Endodermal cell (in vitro differentiated cells): ENCODE results near the gene DCTD. TPM values are rescaled to one million over a fixed set of nuclear protein-coding genes. Genes with fewer than 3 reads are reported as not detected.

Source experiments
- DNase-seq: peaks from one replicate; pipeline ENCODE4 v3.0.0-alpha.2; 2017
- H3K27ac ChIP-seq: 2 replicates; pipeline ENCODE4 v1.5.1; 2013; ENCODE audit warnings: mild to moderate bottlenecking, low read depth, low read length, moderate library complexity
- H3K27me3 ChIP-seq: 2 replicates; pipeline ENCODE4 v1.6.1; 2013; ENCODE audit warnings: mild to moderate bottlenecking, low read length, moderate library complexity; ENCODE audit not compliant: insufficient read depth, control insufficient read depth, poor library complexity, severe bottlenecking
- H3K36me3 ChIP-seq: 2 replicates; pipeline ENCODE4 v1.7.0; 2013; ENCODE audit warnings: mild to moderate bottlenecking, low read length, moderate library complexity; ENCODE audit not compliant: control insufficient read depth, insufficient read depth
- H3K4me1 ChIP-seq: one replicate; pipeline ENCODE4 v1.7.0; 2013; ENCODE audit warnings: low read length; ENCODE audit not compliant: control insufficient read depth, insufficient read depth
- H3K4me3 ChIP-seq: 2 replicates; pipeline ENCODE4 v1.5.1; 2013; ENCODE audit warnings: mild to moderate bottlenecking, low read length, moderate library complexity
- H3K9ac ChIP-seq: 2 replicates; pipeline ENCODE4 v1.6.1; 2013; ENCODE audit warnings: mild to moderate bottlenecking, low read length, moderate library complexity; ENCODE audit not compliant: poor library complexity, severe bottlenecking; ENCODE audit errors: extremely low read depth
- H3K9me3 ChIP-seq: 2 replicates; pipeline ENCODE4 v1.6.1; 2013; ENCODE audit warnings: mild to moderate bottlenecking, low read length, moderate library complexity; ENCODE audit not compliant: control insufficient read depth
- H3K27ac Mint-ChIP-seq: 2 replicates; pipeline ENCODE4 v1.8.0; 2020; ENCODE audit warnings: mixed read lengths
- H3K27me3 Mint-ChIP-seq: 2 replicates; pipeline ENCODE4 v1.8.0; 2021; ENCODE audit warnings: mild to moderate bottlenecking, mixed read lengths; ENCODE audit not compliant: insufficient read depth
- H3K36me3 Mint-ChIP-seq: 2 replicates; pipeline ENCODE4 v1.8.0; 2020; ENCODE audit warnings: low read depth, mixed read lengths
- H3K4me1 Mint-ChIP-seq: 2 replicates; pipeline ENCODE4 v1.8.0; 2020; ENCODE audit warnings: mixed read lengths
- H3K4me3 Mint-ChIP-seq: 2 replicates; pipeline ENCODE4 v1.8.0; 2020; ENCODE audit warnings: mild to moderate bottlenecking, moderate library complexity, mixed read lengths
- H3K9me3 Mint-ChIP-seq: 2 replicates; pipeline ENCODE4 v1.8.0; 2020; ENCODE audit warnings: mild to moderate bottlenecking, mixed read lengths
- CTCF ChIP-seq: fragments of 200-600 bp; sonication (generic); conservative IDR thresholded peaks from 2 replicates; pipeline ENCODE4 v1.5.0; 2021; ENCODE audit warnings: antibody characterized with exemption, mild to moderate bottlenecking
- WGBS, 2 experiments: methylation state at CpG; one replicate each; pipeline versions ENCODE4 v1.1.5 to v1.1.7; 2013; ENCODE audit warnings: missing lambda C conversion rate in 2 of 2, mixed read lengths in 1 of 2; ENCODE audit not compliant: insufficient coverage in 1 of 2, insufficient read length in 1 of 2; 5-methylcytosine and 5-hydroxymethylcytosine counted together
- total RNA-seq, 2 donors: library from RNA; stranded (reverse); fragmentation: NEBNext Ultra II Directional in 1 of 2; extraction: Animal tissue kit (Norgen Biotek cat#: 25700) in 1 of 2; gene quantifications; 2 replicates in 1 of 2; 3 replicates in 1 of 2; pipeline ENCODE4 v1.2.1, GENCODE V29; 2021

The DCTD gene
- total RNA-seq, 2 donors from 2014 or later, result 104 to 111 TPM

- Mint-ChIP-seq H3K9me3 (peaks cover 33% of the 10 kb centered on the region), H3K36me3 (peaks cover 87% of the 10 kb centered on the region), H3K27me3 (no peaks in the 10 kb centered on the region), H3K27ac (no peak overlapping the region), H3K4me3 (no peak overlapping the region), H3K4me1 (no peaks in the 10 kb centered on the region)
- 96 to 97% methylated on average over 5 to 6 of the region's 6 CpGs for WGBS, 2 experiments
- H3K27me3 ChIP-seq, result no peaks in the 10 kb centered on the region
- no peak overlapping the region for H3K4me3 ChIP-seq
- no peaks in the 10 kb centered on the region for H3K4me1 ChIP-seq
- no peak overlapping the region for H3K9ac ChIP-seq
- TF ChIP-seq CTCF, result no peak
- peaks cover 35% of the 10 kb centered on the region for H3K9me3 ChIP-seq
- H3K27ac ChIP-seq, result no peak overlapping the region
- DNase-seq, result no peak
- H3K36me3 ChIP-seq, result peaks cover 75% of the 10 kb centered on the region
Observed at GRCh38 chr4:182886205-182886604, 31.0 kb downstream of the DCTD start.

GRCh38 chr4:182885738-182886077 lies 31.5 kb downstream of the DCTD start:
- H3K4me1 ChIP-seq, result no peaks in the 10 kb centered on the region
- H3K4me3 ChIP-seq, result peak overlapping the region; percentile 58
- TF ChIP-seq CTCF, result no peak
- peaks cover 33% of the 10 kb centered on the region for H3K9me3 Mint-ChIP-seq
- no peak overlapping the region for H3K4me3 Mint-ChIP-seq
- no peak overlapping the region for H3K9ac ChIP-seq
- peaks cover 70% of the 10 kb centered on the region for H3K36me3 ChIP-seq
- DNase-seq, result no peak
- H3K27me3 ChIP-seq, result no peaks in the 10 kb centered on the region
- no peaks in the 10 kb centered on the region for H3K4me1 Mint-ChIP-seq
- peaks cover 35% of the 10 kb centered on the region for H3K9me3 ChIP-seq
- H3K36me3 Mint-ChIP-seq, result peaks cover 83% of the 10 kb centered on the region
- H3K27ac Mint-ChIP-seq, result no peak overlapping the region
- no peaks in the 10 kb centered on the region for H3K27me3 Mint-ChIP-seq
- 93 to 94% methylated on average over 3 of the region's 3 CpGs for WGBS, 2 experiments
- H3K27ac ChIP-seq, result no peak overlapping the region

DNA sequence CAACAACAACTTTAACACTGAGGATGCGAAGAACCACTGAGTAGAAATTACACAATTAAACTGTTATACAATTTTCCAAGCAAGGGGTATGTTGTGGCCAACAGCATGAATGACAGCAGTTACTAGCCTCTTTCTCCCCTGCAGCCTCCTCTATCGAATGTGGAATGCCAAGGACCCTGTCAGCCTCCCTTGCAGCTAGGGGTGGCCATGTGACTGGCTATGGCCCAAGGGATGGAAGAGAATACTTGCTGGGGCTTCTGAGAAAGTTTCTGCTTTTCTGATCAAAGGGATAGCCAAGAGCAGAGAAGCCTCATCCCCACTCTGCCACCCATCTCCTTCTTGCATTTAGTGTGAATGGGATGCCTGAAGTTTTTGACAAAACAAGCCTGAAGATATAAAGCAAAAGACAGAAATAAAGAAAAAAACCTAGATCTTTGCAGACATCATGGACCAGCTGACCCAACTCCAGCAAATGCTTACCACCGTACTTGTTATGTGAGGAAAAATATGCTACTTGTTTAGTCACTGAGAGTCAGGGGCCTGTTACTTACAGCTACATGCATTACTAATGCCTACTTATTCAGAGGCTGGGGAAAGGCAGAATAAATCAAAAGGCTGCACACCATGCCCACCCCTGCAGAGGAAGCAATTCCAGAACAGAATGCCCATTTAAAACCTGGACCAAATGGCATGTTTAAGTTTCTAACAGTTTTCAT lies 32.0 kb downstream of the DCTD start:
- TF ChIP-seq CTCF, result no peak
- Histone ChIP-seq H3K27me3 (no peaks in the 10 kb centered on the region), H3K4me1 (no peaks in the 10 kb centered on the region), H3K9me3 (peaks cover 35% of the 10 kb centered on the region), H3K36me3 (peaks cover 65% of the 10 kb centered on the region), H3K9ac (no peak overlapping the region), H3K4me3 (peak overlapping the region; percentile 58), H3K27ac (no peak overlapping the region)
- WGBS, 2 experiments, result 88 to 100% methylated on average over 2 to 3 of the region's 3 CpGs
- Mint-ChIP-seq H3K4me1 (no peaks in the 10 kb centered on the region), H3K27me3 (no peaks in the 10 kb centered on the region), H3K27ac (no peak overlapping the region), H3K9me3 (peaks cover 33% of the 10 kb centered on the region), H3K36me3 (peaks cover 79% of the 10 kb centered on the region), H3K4me3 (no peak overlapping the region)
- DNase-seq, result no peak
